Natural killer cell (primary cell): ENCODE results near the gene P2RX7. TPM values are rescaled to one million over a fixed set of nuclear protein-coding genes. Genes with fewer than 3 reads are reported as not detected.

Experiments used
- ATAC-seq, 3 donors: fragments of 150-1000 bp in 2 of 3; fragments of 200-7000 bp in 1 of 3; cut with Tn5 transposase; 1 replicate in 1 of 3; 2 replicates in 2 of 3; pipeline ENCODE4 v1.10.0; 2021; ENCODE audit warnings: mild to moderate bottlenecking in 2 of 3, moderate library complexity in 2 of 3
- DNase-seq, 2 donors: peaks; one replicate each; pipeline versions ENCODE4 v3.0.0 to v3.0.0-alpha.2; 2013 to 2021; ENCODE audit warnings: mixed read lengths in 1 of 2
- H3K27ac ChIP-seq: one replicate; pipeline ENCODE4 v1.5.1; 2013; ENCODE audit warnings: mild to moderate bottlenecking, low read length
- H3K27me3 ChIP-seq: one replicate; pipeline ENCODE4 v1.6.1; 2013; ENCODE audit warnings: low read length; ENCODE audit not compliant: control insufficient read depth, insufficient read depth
- H3K36me3 ChIP-seq: one replicate; pipeline ENCODE4 v1.6.1; 2013; ENCODE audit warnings: low read length; ENCODE audit not compliant: control insufficient read depth, insufficient read depth
- H3K4me1 ChIP-seq: one replicate; pipeline ENCODE4 v1.6.1; 2013; ENCODE audit warnings: low read length; ENCODE audit not compliant: control insufficient read depth, insufficient read depth
- H3K4me3 ChIP-seq: one replicate; pipeline ENCODE4 v1.5.1; 2013; ENCODE audit warnings: low read length
- H3K9me3 ChIP-seq: one replicate; pipeline ENCODE4 v1.6.1; 2013; ENCODE audit warnings: low read length; ENCODE audit not compliant: control insufficient read depth, insufficient read depth
- H3K27ac Mint-ChIP-seq, 2 donors: one replicate each; pipeline ENCODE4 v1.8.0; 2022; ENCODE audit warnings: mild to moderate bottlenecking in 2 of 2, mixed read lengths in 2 of 2, moderate library complexity in 1 of 2
- H3K27me3 Mint-ChIP-seq, 2 donors: one replicate each; pipeline ENCODE4 v1.8.0; 2022; ENCODE audit warnings: low read depth in 2 of 2, mixed read lengths in 2 of 2
- H3K36me3 Mint-ChIP-seq: one replicate; pipeline ENCODE4 v1.8.0; 2022; ENCODE audit warnings: mixed read lengths
- H3K4me1 Mint-ChIP-seq, 2 donors: one replicate each; pipeline ENCODE4 v1.8.0; 2022; ENCODE audit warnings: mixed read lengths in 2 of 2
- H3K4me3 Mint-ChIP-seq: one replicate; pipeline ENCODE4 v1.8.0; 2022; ENCODE audit warnings: mild to moderate bottlenecking, moderate library complexity, mixed read lengths
- H3K9me3 Mint-ChIP-seq, 2 donors: one replicate each; pipeline ENCODE4 v1.8.0; 2022; ENCODE audit warnings: mixed read lengths in 2 of 2
- CTCF ChIP-seq: fragments of 200-600 bp; IDR thresholded peaks from one replicate; pipeline ENCODE4 v1.8.0; 2022; ENCODE audit warnings: antibody characterized with exemption
- WGBS: methylation state at CpG from one replicate; pipeline ENCODE4 v1.1.7; 2013; ENCODE audit warnings: missing lambda C conversion rate; ENCODE audit not compliant: insufficient coverage; 5-methylcytosine and 5-hydroxymethylcytosine counted together
- intact Hi-C: fragments of 100-400 bp; cut with micrococcal nuclease; formaldehyde crosslinking; loops from one replicate; pipeline ENCODE4 v1.14.2; 2022
- total RNA-seq, 4 donors: library from RNA; stranded (reverse); fragments of 120-200 nt in 1 of 4; gene quantifications; one replicate each; pipeline versions ENCODE4 v1.2.3 to v1.2.4, GENCODE V29; 2013 to 2022

The P2RX7 gene
- total RNA-seq, 3 donors from 2014 or later (not counting 1 experiment from before 2014, with no cell fraction given): 14.1 to 22.9 (median 16.7) TPM

- DNase-seq (no peak), ATAC-seq (no peak)
- Histone ChIP-seq H3K36me3 (no peaks in the 10 kb centered on the region), H3K27me3 (no peaks in the 10 kb centered on the region), H3K9me3 (no peaks in the 10 kb centered on the region), H3K4me1 (no peaks in the 10 kb centered on the region), H3K27ac (no peak overlapping the region), H3K4me3 (no peak overlapping the region)
- Mint-ChIP-seq H3K9me3 (no peaks in the 10 kb centered on the region), H3K36me3 (no peaks in the 10 kb centered on the region), H3K4me3 (no peak overlapping the region), H3K27me3 (peaks cover 3 to 13% of the 10 kb centered on the region in 2 donors), H3K4me1 (no peaks in the 10 kb centered on the region), H3K27ac (no peak overlapping the region)
- intact Hi-C loops: no loop called here
- TF ChIP-seq CTCF: no peak
- 16% methylated on average over 1 of the region's 1 CpG for WGBS
These were observed 30.4 kb upstream of the P2RX7 start for GRCh38 chr12:121102307-121102706.

DNA sequence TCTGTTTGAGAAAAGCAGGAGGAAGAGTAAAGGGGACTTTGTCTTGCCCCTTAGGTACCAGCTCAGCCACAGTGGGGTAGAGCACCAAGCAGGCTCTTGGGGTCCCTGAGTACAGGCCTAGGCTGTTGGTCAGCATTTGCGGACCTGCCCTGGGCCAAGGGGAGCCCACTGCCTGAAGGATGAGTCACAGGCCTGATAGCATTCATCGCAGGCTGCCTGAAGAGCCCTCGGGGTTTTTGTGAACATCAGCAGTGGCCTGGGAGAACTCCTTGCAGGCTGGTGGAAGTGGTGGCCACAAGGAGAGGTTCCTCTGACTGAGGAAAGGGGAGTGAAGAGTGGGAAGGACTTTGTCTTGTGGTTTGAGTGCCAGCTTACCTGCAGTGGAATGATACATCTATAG lies 25.0 kb upstream of the P2RX7 start:
- Histone ChIP-seq H3K27ac (no peak overlapping the region), H3K4me3 (no peak overlapping the region), H3K4me1 (no peaks in the 10 kb centered on the region), H3K9me3 (no peaks in the 10 kb centered on the region), H3K27me3 (no peaks in the 10 kb centered on the region), H3K36me3 (no peaks in the 10 kb centered on the region)
- DNase-seq (no peak), ATAC-seq (no peak)
- H3K27ac Mint-ChIP-seq: no peak overlapping the region
- no peak overlapping the region for H3K4me3 Mint-ChIP-seq
- H3K4me1 Mint-ChIP-seq: peaks cover 6% of the 10 kb centered on the region in 2 donors
- no peaks in the 10 kb centered on the region for H3K9me3 Mint-ChIP-seq
- intact Hi-C loops: no loop called here
- 85% methylated on average over 3 of the region's 3 CpGs for WGBS
- H3K27me3 Mint-ChIP-seq: peaks cover 0 to 3% of the 10 kb centered on the region in 2 donors
- no peaks in the 10 kb centered on the region for H3K36me3 Mint-ChIP-seq
- TF ChIP-seq CTCF: no peak

DNA sequence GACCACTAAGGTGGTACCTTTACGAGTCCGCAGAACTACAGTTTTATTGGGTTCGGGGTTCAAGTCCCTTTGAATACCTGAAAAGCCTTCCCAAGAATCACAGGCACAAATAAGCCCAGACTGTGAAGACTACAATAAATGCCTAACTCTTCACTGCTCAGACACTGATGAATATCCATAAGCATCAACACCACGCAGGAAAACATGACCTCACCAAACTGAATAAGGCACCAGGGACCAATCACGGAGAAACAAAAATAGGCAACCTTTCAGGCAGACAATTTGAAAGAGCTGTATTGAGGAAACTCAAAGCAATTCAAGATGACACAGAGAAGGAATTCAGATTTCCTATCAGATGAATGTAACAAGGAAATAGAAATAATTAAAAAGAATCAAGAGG lies 24.2 kb upstream of the P2RX7 start:
- Histone ChIP-seq H3K4me1 (no peaks in the 10 kb centered on the region), H3K9me3 (no peaks in the 10 kb centered on the region), H3K36me3 (no peaks in the 10 kb centered on the region), H3K4me3 (no peak overlapping the region), H3K27ac (no peak overlapping the region), H3K27me3 (no peaks in the 10 kb centered on the region)
- H3K4me3 Mint-ChIP-seq: no peak overlapping the region
- peaks cover 6% of the 10 kb centered on the region in 2 donors for H3K4me1 Mint-ChIP-seq
- H3K27ac Mint-ChIP-seq: no peak overlapping the region
- 76% methylated on average over 5 of the region's 5 CpGs for WGBS
- ATAC-seq: no peak
- no peak for TF ChIP-seq CTCF
- intact Hi-C loops: no loop called here
- no peaks in the 10 kb centered on the region for H3K9me3 Mint-ChIP-seq
- peaks cover 0 to 3% of the 10 kb centered on the region in 2 donors for H3K27me3 Mint-ChIP-seq
- H3K36me3 Mint-ChIP-seq: no peaks in the 10 kb centered on the region
- DNase-seq: no peak
